H7 (cell line): ENCODE data around the gene CERS1. TPM values are rescaled to one million over a fixed set of nuclear protein-coding genes. Genes with fewer than 3 reads are reported as not detected.

ENCODE experiments used
- DNase-seq: peaks from one replicate; pipeline ENCODE4 v3.0.0; 2012
- H3K27me3 ChIP-seq: 2 replicates; pipeline ENCODE4 v1.6.0; 2011; ENCODE audit warnings: mild to moderate bottlenecking, low read length; ENCODE audit not compliant: control insufficient read depth, insufficient read depth
- H3K36me3 ChIP-seq: replicated peaks from 2 replicates; pipeline ENCODE4 v1.5.1; 2011; ENCODE audit warnings: low read length; ENCODE audit not compliant: control insufficient read depth, insufficient read depth
- H3K4me3 ChIP-seq: 2 replicates; pipeline ENCODE4 v1.5.1; 2011; ENCODE audit warnings: low read depth, mild to moderate bottlenecking, control low read depth, low read length, moderate library complexity; ENCODE audit not compliant: insufficient read depth
- total RNA-seq: library from RNA; depleted of rRNA; stranded (reverse); fragments of >200 nt; shearing (Covaris generic); gene quantifications from 2 replicates; pipeline ENCODE4 v1.2.3, GENCODE V29; 2014; rRNA removed

CERS1 gene
- total RNA-seq = 7.8 and 8.5 TPM in 2 replicates

DNA sequence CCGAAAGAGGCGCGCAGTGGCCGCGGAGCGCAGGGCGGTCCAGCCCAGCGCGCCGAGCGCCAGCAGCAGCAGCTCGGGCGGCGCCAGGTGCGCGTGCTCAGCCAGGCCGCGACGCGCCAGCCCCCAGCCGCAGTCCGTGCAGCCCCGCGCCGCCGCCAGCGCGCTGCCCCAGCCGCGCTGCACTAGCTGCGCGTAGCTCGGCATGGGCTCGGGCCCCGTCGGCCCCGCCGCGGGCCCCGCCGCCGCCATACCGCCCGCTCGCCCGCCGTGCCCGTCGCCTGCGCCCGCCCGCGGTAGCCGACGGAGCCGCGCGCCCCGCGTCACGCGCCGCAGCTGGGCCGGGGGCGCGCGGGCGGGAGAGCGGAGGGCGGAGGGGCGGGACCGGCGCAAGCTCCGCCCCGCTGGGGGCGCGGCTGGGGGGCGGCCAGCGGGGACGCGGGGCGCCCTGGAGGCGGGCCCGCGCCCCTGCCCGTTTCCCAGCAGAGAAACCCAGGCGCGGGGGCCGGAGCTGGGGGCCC lies at the start of gene CERS1:
Gene CERS1, minus strand, starts transcription at position 335 of the 518 bp plus-strand sequence. Its CDS starts 86 bp downstream, at position 249.
- Histone ChIP-seq H3K36me3 (no peaks in the 10 kb centered on the region; the same call in none of the 2 replicates), H3K4me3 (peak within 1 kb of the TSS; percentile 70), H3K27me3 (peaks cover 16% of the 10 kb centered on the region; the same call in 1 of the 2 replicates)
- DNase-seq = peak; percentile 99

DNA sequence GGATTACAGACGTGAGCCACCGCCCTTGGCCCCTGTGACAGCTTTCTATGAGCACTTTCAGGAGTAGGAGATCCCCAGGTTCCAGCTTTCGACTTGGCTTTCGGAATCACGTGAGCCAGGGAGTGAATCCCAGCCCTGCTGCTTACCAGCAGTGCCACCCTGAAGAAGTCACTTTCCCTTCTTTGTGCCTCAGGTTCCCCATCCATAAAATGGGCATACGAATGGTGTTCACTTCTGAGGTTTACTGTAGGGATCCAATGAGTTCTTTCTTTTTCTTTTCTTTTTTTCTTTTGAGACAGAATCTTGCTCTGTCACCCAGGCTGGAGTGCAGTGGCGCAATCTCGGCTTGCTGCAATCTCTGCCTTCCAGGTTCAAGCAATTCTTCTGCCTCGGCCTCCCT lies 49.3 kb upstream of the CERS1 start:
- H3K27me3 ChIP-seq = peaks cover 5% of the 10 kb centered on the region
- DNase-seq = no peak
- H3K4me3 ChIP-seq = no peak overlapping the region
- H3K36me3 ChIP-seq = no peaks in the 10 kb centered on the region; the same call in 1 of the 2 replicates

DNA sequence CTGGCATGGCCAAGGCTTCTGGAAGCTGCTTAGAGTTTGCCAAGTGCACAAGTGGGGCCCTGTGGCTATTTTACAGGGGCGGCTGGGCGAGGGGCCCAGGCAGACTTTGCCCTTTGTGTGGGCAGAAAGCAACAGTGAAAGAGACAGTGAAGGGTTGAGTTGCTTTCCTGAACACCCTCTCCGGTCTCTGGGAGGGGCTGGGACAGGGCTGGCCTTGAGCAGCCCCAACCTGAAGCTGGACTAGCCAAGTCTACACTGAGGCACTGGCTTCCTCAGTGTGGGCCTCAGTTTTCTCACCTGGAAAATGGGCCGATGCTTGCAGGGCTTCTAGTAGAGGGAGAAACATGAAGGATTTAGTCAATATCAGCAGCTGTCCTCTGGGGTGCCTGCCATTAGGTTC lies 47.5 kb upstream of the CERS1 start:
- DNase-seq = no peak
- H3K4me3 ChIP-seq = no peak overlapping the region
- H3K27me3 ChIP-seq = peaks cover 7% of the 10 kb centered on the region
- peaks cover under 1% of the 10 kb centered on the region; the same call in 1 of the 2 replicates for H3K36me3 ChIP-seq

DNA sequence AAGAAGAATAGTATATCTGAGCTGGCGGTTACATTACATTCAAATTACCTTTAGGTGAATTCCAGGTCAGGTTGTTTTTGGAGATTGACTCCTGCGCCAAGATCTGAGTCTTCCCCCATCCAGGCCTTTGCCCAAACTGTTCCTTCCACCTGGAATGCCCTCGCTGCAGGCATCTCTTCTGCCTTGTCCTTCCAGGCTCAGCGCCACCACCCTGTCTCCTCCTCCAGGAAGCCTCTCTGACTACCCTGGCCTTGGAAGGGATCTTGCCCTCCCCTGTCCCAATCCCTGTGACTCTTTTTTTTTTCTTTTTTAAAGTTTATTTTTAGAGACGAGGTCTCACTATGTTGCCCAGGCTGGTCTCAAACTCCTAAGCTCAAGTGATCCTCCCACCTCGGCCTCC lies 46.7 kb upstream of the CERS1 start:
- no peak overlapping the region for H3K4me3 ChIP-seq
- peaks cover 2% of the 10 kb centered on the region for H3K36me3 ChIP-seq
- no peak for DNase-seq
- H3K27me3 ChIP-seq = peaks cover 7% of the 10 kb centered on the region

GRCh38 chr19:18941628-18942354 lies 45.8 kb upstream of the CERS1 start:
- no peak for DNase-seq
- peak overlapping the region; percentile 22 for H3K4me3 ChIP-seq

GRCh38 chr19:18940769-18941627 lies 45.0 kb upstream of the CERS1 start, which contains the start of gene HOMER3:
TSS of gene HOMER3 (minus strand) at chr19:18941217. CDS start at chr19:18938982, 2,235 bp downstream.
- Histone ChIP-seq H3K27me3 (peaks cover 7% of the 10 kb centered on the region), H3K36me3 (peaks cover 2% of the 10 kb centered on the region), H3K4me3 (peak within 1 kb of the TSS; percentile 72)
- DNase-seq = peak; percentile 97

More at GRCh38 chr19:18941628-18942354, 45.8 kb upstream of the CERS1 start:
- Histone ChIP-seq H3K27me3 (peaks cover 7% of the 10 kb centered on the region), H3K36me3 (peaks cover 2% of the 10 kb centered on the region)

- H3K4me3 ChIP-seq = peak overlapping the region; percentile 72
- H3K36me3 ChIP-seq = peaks cover 2% of the 10 kb centered on the region
- DNase-seq = peak; percentile 96
- H3K27me3 ChIP-seq = peaks cover 7% of the 10 kb centered on the region
These were observed 44.2 kb upstream of the CERS1 start for GRCh38 chr19:18939922-18940768.

- Histone ChIP-seq H3K27me3 (peaks cover 7% of the 10 kb centered on the region; the same call in 1 of the 2 replicates), H3K4me3 (no peak overlapping the region), H3K36me3 (peaks cover 2% of the 10 kb centered on the region)
- DNase-seq = no peak
These were observed 43.2 kb upstream of the CERS1 start for GRCh38 chr19:18939163-18939562.

- no peak overlapping the region for H3K4me3 ChIP-seq
- no peak for DNase-seq
- peaks cover under 1% of the 10 kb centered on the region for H3K36me3 ChIP-seq
- H3K27me3 ChIP-seq = no peaks in the 10 kb centered on the region; the same call in 1 of the 2 replicates
These were observed 37.3 kb upstream of the CERS1 start for GRCh38 chr19:18933297-18933696.

DNA sequence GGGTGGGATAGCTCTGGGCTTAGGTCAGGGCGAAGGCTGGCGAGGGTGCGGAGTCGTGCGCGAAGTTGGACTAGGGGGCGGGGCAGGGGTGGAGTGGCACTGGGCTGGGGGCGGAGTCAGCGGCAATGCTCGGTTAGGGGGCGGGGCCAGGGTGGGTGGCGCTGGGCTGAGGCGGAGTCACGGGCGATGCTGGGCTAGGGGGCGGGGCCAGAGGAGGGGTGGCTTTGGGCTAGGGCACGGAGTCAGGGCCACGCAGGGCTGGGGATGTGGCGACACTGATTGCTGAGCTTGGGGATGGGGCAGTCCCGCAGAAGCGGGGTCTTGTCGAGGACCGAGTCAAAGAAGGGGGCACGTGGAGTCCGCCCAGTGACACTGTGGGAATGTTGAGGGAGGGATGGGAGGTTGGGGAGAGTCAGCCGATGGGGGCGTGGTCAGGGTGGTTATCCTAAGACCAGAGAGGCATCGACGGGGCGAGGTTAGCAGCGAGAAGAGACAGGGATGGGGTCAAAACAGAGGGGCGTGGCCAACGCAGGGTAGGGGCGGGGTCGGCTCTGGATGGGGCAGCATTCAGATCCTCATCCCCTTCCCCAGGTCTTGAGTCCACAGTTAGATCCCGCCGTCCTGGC lies 36.4 kb upstream of the CERS1 start:
- no peaks in the 10 kb centered on the region; the same call in none of the 2 replicates for H3K36me3 ChIP-seq
- H3K27me3 ChIP-seq = no peaks in the 10 kb centered on the region; the same call in 1 of the 2 replicates
- peak overlapping the region; percentile 49 for H3K4me3 ChIP-seq
- DNase-seq = peak; percentile 99

GRCh38 chr19:18931316-18932162 lies 35.6 kb upstream of the CERS1 start:
- Histone ChIP-seq H3K27me3 (no peaks in the 10 kb centered on the region; the same call in 1 of the 2 replicates), H3K4me3 (peak overlapping the region; percentile 10; the same call in 1 of the 2 replicates), H3K36me3 (no peaks in the 10 kb centered on the region; the same call in none of the 2 replicates)
- no peak for DNase-seq

DNA sequence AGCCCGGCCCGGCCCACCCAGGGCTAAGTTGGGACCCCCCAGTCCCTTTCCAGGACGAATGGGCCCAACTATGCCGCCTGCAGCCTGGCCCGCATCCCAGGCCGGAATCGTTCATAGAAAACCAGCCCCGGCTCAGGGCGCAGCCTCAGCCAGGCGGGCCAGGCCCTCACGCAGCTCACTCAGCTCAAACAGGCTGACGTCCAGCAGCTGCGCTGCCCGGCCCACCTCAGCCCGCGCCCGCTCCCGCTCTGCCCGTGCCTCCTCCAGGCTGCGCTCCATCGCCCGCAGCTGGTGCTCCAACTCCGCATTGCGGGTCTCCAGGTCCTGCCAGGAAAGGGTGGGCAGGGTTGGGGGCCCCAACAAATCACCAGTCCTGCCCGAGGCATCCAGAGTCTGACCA lies 33.4 kb upstream of the CERS1 start:
- no peak overlapping the region for H3K4me3 ChIP-seq

More for the DNA sequence above, 33.4 kb upstream of the CERS1 start:
- Histone ChIP-seq H3K36me3 (peaks cover 8% of the 10 kb centered on the region), H3K27me3 (no peaks in the 10 kb centered on the region; the same call in 1 of the 2 replicates)
- DNase-seq = no peak
